ENCODE measurements around the gene CIART. TPM values are rescaled to one million over a fixed set of nuclear protein-coding genes. Genes with fewer than 3 reads are reported as not detected.

The CIART gene
- total and polyA plus RNA-seq, 5 donors from 2014 or later: 0.56 to 2.2 (median 1.2) TPM

GRCh38 chr1:150263549-150263948 lies 18.8 kb upstream of the CIART start:
- Histone ChIP-seq H3K27me3 (ENCODE audit: control insufficient read depth, insufficient read depth, low read length) (peaks cover 5% of the 10 kb centered on the region), H3K9me3 (ENCODE audit: control insufficient read depth in 2 of 2, low read length in 2 of 2) (no peaks in the 10 kb centered on the region), H3K4me1 (ENCODE audit: control insufficient read depth, insufficient read depth, low read length, poor library complexity, severe bottlenecking) (peaks cover 16% of the 10 kb centered on the region), H3K4me3 (ENCODE audit: low read depth, low read length) (no peak overlapping the region), H3K27ac (ENCODE audit: insufficient read depth, low read length, poor library complexity, severe bottlenecking) (no peak overlapping the region), H3K36me3 (ENCODE audit: control insufficient read depth, insufficient read depth, low read length) (peaks cover 31% of the 10 kb centered on the region)
- Mint-ChIP-seq H3K4me3 (no peak overlapping the region), H3K27ac (peak overlapping the region in 1 of 3 donors; percentile 60), H3K36me3 (peaks cover 19% of the 10 kb centered on the region), H3K9me3 (no peaks in the 10 kb centered on the region), H3K4me1 (peaks cover 0 to 20% (median 14%) of the 10 kb centered on the region in 4 donors), H3K27me3 (peaks cover 20% of the 10 kb centered on the region)
- DNase-seq (no peak), ATAC-seq (ENCODE audit: low read depth in 2 of 2) (no peak)

- Histone ChIP-seq H3K4me1 (ENCODE audit: control insufficient read depth, insufficient read depth, low read length, poor library complexity, severe bottlenecking) (peaks cover 26% of the 10 kb centered on the region), H3K4me3 (ENCODE audit: low read depth, low read length) (peak overlapping the region; percentile 91), H3K36me3 (ENCODE audit: control insufficient read depth, insufficient read depth, low read length) (peaks cover 31% of the 10 kb centered on the region), H3K27ac (ENCODE audit: insufficient read depth, low read length, poor library complexity, severe bottlenecking) (peak overlapping the region; percentile 93), H3K9me3 (ENCODE audit: control insufficient read depth in 2 of 2, low read length in 2 of 2) (no peaks in the 10 kb centered on the region), H3K27me3 (ENCODE audit: control insufficient read depth, insufficient read depth, low read length) (no peaks in the 10 kb centered on the region)
- Mint-ChIP-seq H3K4me1 (peaks cover 6 to 34% (median 24%) of the 10 kb centered on the region in 4 donors), H3K27ac (peak overlapping the region; percentile 96 to 99 (median 98)), H3K27me3 (peaks cover 4% of the 10 kb centered on the region), H3K9me3 (peaks cover 0 to 2% (median 0%) of the 10 kb centered on the region in 7 donors), H3K4me3 (peak overlapping the region; percentile 93 to 99 (median 96)), H3K36me3 (peaks cover 19% of the 10 kb centered on the region)
- no peak for DNase-seq
- no peak for ATAC-seq (ENCODE audit: low read depth in 2 of 2)
These were observed 14.5 kb upstream of the CIART start for GRCh38 chr1:150267896-150268295.

GRCh38 chr1:150268340-150268704 lies 14.0 kb upstream of the CIART start:
- Mint-ChIP-seq H3K27ac (peak overlapping the region; percentile 96 to 99 (median 98)), H3K36me3 (peaks cover 19% of the 10 kb centered on the region), H3K4me3 (peak overlapping the region; percentile 93 to 99 (median 96)), H3K9me3 (peaks cover 0 to 2% (median 0%) of the 10 kb centered on the region in 7 donors), H3K27me3 (peaks cover 4% of the 10 kb centered on the region), H3K4me1 (peaks cover 6 to 34% (median 24%) of the 10 kb centered on the region in 4 donors)
- Histone ChIP-seq H3K4me3 (ENCODE audit: low read depth, low read length) (peak overlapping the region; percentile 91), H3K27ac (ENCODE audit: insufficient read depth, low read length, poor library complexity, severe bottlenecking) (peak overlapping the region; percentile 93), H3K27me3 (ENCODE audit: control insufficient read depth, insufficient read depth, low read length) (no peaks in the 10 kb centered on the region), H3K36me3 (ENCODE audit: control insufficient read depth, insufficient read depth, low read length) (peaks cover 31% of the 10 kb centered on the region), H3K9me3 (ENCODE audit: control insufficient read depth in 2 of 2, low read length in 2 of 2) (no peaks in the 10 kb centered on the region), H3K4me1 (ENCODE audit: control insufficient read depth, insufficient read depth, low read length, poor library complexity, severe bottlenecking) (peaks cover 26% of the 10 kb centered on the region)
- ATAC-seq (ENCODE audit: low read depth in 2 of 2) (peak; percentile 47 to 57), DNase-seq (peak; percentile 32 to 81 (median 54))

- H3K36me3 Mint-ChIP-seq: peaks cover 23% of the 10 kb centered on the region
These were observed 13.5 kb upstream of the CIART start, which contains the start of gene APH1A for GRCh38 chr1:150268705-150269403. Gene APH1A (minus strand): TSS chr1:150269016. CDS start chr1:150268810, 206 bp downstream.

GRCh38 chr1:150269451-150269850 lies 12.9 kb upstream of the CIART start:
- Mint-ChIP-seq H3K27me3 (peaks cover 4% of the 10 kb centered on the region), H3K4me3 (peak overlapping the region; percentile 93 to 99 (median 96)), H3K36me3 (peaks cover 21% of the 10 kb centered on the region)

More at GRCh38 chr1:150268705-150269403, 13.5 kb upstream of the CIART start, which contains the start of gene APH1A:
- Histone ChIP-seq H3K9me3 (ENCODE audit: control insufficient read depth in 2 of 2, low read length in 2 of 2) (no peaks in the 10 kb centered on the region), H3K36me3 (ENCODE audit: control insufficient read depth, insufficient read depth, low read length) (peaks cover 31% of the 10 kb centered on the region), H3K4me3 (ENCODE audit: low read depth, low read length) (peak within 1 kb of the TSS; percentile 91), H3K4me1 (ENCODE audit: control insufficient read depth, insufficient read depth, low read length, poor library complexity, severe bottlenecking) (peaks cover 26% of the 10 kb centered on the region), H3K27me3 (ENCODE audit: control insufficient read depth, insufficient read depth, low read length) (no peaks in the 10 kb centered on the region), H3K27ac (ENCODE audit: insufficient read depth, low read length, poor library complexity, severe bottlenecking) (peak within 1 kb of the TSS; percentile 93)
- H3K4me3 Mint-ChIP-seq: peak within 1 kb of the TSS; percentile 93 to 99 (median 96)
- H3K27ac Mint-ChIP-seq: peak within 1 kb of the TSS; percentile 96 to 99 (median 98)
- DNase-seq: peak; percentile 86 to 97 (median 90)
- H3K9me3 Mint-ChIP-seq: peaks cover 0 to 2% (median 0%) of the 10 kb centered on the region in 7 donors
- peaks cover 4% of the 10 kb centered on the region for H3K27me3 Mint-ChIP-seq
- peaks cover 6 to 34% (median 24%) of the 10 kb centered on the region in 4 donors for H3K4me1 Mint-ChIP-seq
- ATAC-seq (ENCODE audit: low read depth in 2 of 2): peak; percentile 96

GRCh38 chr1:150271291-150271959 lies 10.9 kb upstream of the CIART start:
- no peak overlapping the region for H3K27ac Mint-ChIP-seq

More at GRCh38 chr1:150269451-150269850, 12.9 kb upstream of the CIART start:
- no peak for DNase-seq
- Histone ChIP-seq H3K9me3 (ENCODE audit: control insufficient read depth in 2 of 2, low read length in 2 of 2) (no peaks in the 10 kb centered on the region), H3K4me3 (ENCODE audit: low read depth, low read length) (peak overlapping the region; percentile 91), H3K27me3 (ENCODE audit: control insufficient read depth, insufficient read depth, low read length) (no peaks in the 10 kb centered on the region), H3K4me1 (ENCODE audit: control insufficient read depth, insufficient read depth, low read length, poor library complexity, severe bottlenecking) (peaks cover 26% of the 10 kb centered on the region), H3K36me3 (ENCODE audit: control insufficient read depth, insufficient read depth, low read length) (peaks cover 28% of the 10 kb centered on the region), H3K27ac (ENCODE audit: insufficient read depth, low read length, poor library complexity, severe bottlenecking) (peak overlapping the region; percentile 93)
- Mint-ChIP-seq H3K9me3 (peaks cover 0 to 2% (median 0%) of the 10 kb centered on the region in 7 donors), H3K27ac (peak overlapping the region; percentile 96 to 99 (median 98)), H3K4me1 (peaks cover 6 to 34% (median 24%) of the 10 kb centered on the region in 4 donors)
- ATAC-seq (ENCODE audit: low read depth in 2 of 2): no peak

GRCh38 chr1:150273311-150273710 lies 9.0 kb upstream of the CIART start:
- H3K27ac ChIP-seq (ENCODE audit: insufficient read depth, low read length, poor library complexity, severe bottlenecking): no peak overlapping the region
- H3K36me3 ChIP-seq (ENCODE audit: control insufficient read depth, insufficient read depth, low read length): no peaks in the 10 kb centered on the region
- H3K4me3 ChIP-seq (ENCODE audit: low read depth, low read length): no peak overlapping the region
- no peaks in the 10 kb centered on the region for H3K9me3 ChIP-seq (ENCODE audit: control insufficient read depth in 2 of 2, low read length in 2 of 2)
- peaks cover 6 to 16% (median 11%) of the 10 kb centered on the region in 4 donors for H3K4me1 Mint-ChIP-seq
- peaks cover 0 to 2% (median 0%) of the 10 kb centered on the region in 7 donors for H3K9me3 Mint-ChIP-seq
- peaks cover 6% of the 10 kb centered on the region for H3K27me3 Mint-ChIP-seq
- peaks cover 11% of the 10 kb centered on the region for H3K4me1 ChIP-seq (ENCODE audit: control insufficient read depth, insufficient read depth, low read length, poor library complexity, severe bottlenecking)
- H3K36me3 Mint-ChIP-seq: peaks cover 14% of the 10 kb centered on the region
- no peak overlapping the region for H3K4me3 Mint-ChIP-seq
- H3K27ac Mint-ChIP-seq: no peak overlapping the region
- no peak for DNase-seq
- ATAC-seq (ENCODE audit: low read depth in 2 of 2): no peak
- H3K27me3 ChIP-seq (ENCODE audit: control insufficient read depth, insufficient read depth, low read length): no peaks in the 10 kb centered on the region

More at GRCh38 chr1:150271291-150271959, 10.9 kb upstream of the CIART start:
- peaks cover 6 to 34% (median 23%) of the 10 kb centered on the region in 4 donors for H3K4me1 Mint-ChIP-seq
- ATAC-seq (ENCODE audit: low read depth in 2 of 2) (no peak), DNase-seq (no peak)
- H3K4me1 ChIP-seq (ENCODE audit: control insufficient read depth, insufficient read depth, low read length, poor library complexity, severe bottlenecking): peaks cover 26% of the 10 kb centered on the region
- H3K27ac ChIP-seq (ENCODE audit: insufficient read depth, low read length, poor library complexity, severe bottlenecking): no peak overlapping the region
- no peak overlapping the region for H3K4me3 ChIP-seq (ENCODE audit: low read depth, low read length)
- H3K36me3 Mint-ChIP-seq: peaks cover 17% of the 10 kb centered on the region
- no peaks in the 10 kb centered on the region for H3K27me3 ChIP-seq (ENCODE audit: control insufficient read depth, insufficient read depth, low read length)
- peaks cover 4% of the 10 kb centered on the region for H3K27me3 Mint-ChIP-seq
- H3K9me3 Mint-ChIP-seq: peaks cover 0 to 2% (median 0%) of the 10 kb centered on the region in 7 donors
- H3K9me3 ChIP-seq (ENCODE audit: control insufficient read depth in 2 of 2, low read length in 2 of 2): no peaks in the 10 kb centered on the region
- peak overlapping the region in 2 of 4 donors; percentile 43 to 71 for H3K4me3 Mint-ChIP-seq
- peaks cover 9% of the 10 kb centered on the region for H3K36me3 ChIP-seq (ENCODE audit: control insufficient read depth, insufficient read depth, low read length)

All from CD4-positive, CD25-positive, alpha-beta regulatory T cell (primary cell).